ENCODE results near the gene WWOX. TPM values are rescaled to one million over a fixed set of nuclear protein-coding genes. Genes with fewer than 3 reads are reported as not detected.

WWOX gene
- total and polyA plus RNA-seq, 2 of the 4 experiments (the other 2 are of a cell fraction), result 2.7 to 5.4 TPM

GRCh38 chr16:79074951-79075350 is 975.5 kb downstream of the WWOX start:
- Histone ChIP-seq H3K79me1 (ENCODE audit: low read depth in 1 of 2, low read length in 2 of 2) (no peaks in the 10 kb centered on the region), H2BK15ac (ENCODE audit: low read depth, low read length) (no peak overlapping the region), H2BK20ac (ENCODE audit: low read depth, low read length) (no peak overlapping the region), H2AK9ac (replicated peaks; ENCODE audit: low read depth, low read length, poor library complexity) (no peak overlapping the region), H3K4me1 (ENCODE audit: control insufficient read depth, insufficient read depth, low read length) (no peaks in the 10 kb centered on the region), H3K27me3 (ENCODE audit: control insufficient read depth, insufficient read depth, low read length) (no peaks in the 10 kb centered on the region), H3K4ac (ENCODE audit: low read depth, low read length) (no peak overlapping the region), H4K20me1 (ENCODE audit: insufficient read depth, low read length) (no peaks in the 10 kb centered on the region), H3K9me3 (ENCODE audit: control insufficient read depth, insufficient read depth, low read length) (peaks cover 18% of the 10 kb centered on the region; the same call in 1 of the 2 replicates), H3K36me3 (ENCODE audit: control insufficient read depth, insufficient read depth, low read length) (no peaks in the 10 kb centered on the region), H3K14ac (replicated peaks; ENCODE audit: low read depth, low read length) (no peak overlapping the region), H3K27ac (ENCODE audit: insufficient read depth, low read length) (no peak overlapping the region), H3K4me2 (ENCODE audit: low read depth, low read length) (no peak overlapping the region), H2BK120ac (ENCODE audit: low read depth, low read length) (no peak overlapping the region), H4K8ac (ENCODE audit: low read depth in 2 of 2, low read length in 2 of 2) (no peak overlapping the region), H2AFZ (replicated peaks; ENCODE audit: low read length, poor library complexity) (no peak overlapping the region), H3K4me3 (ENCODE audit: insufficient read depth, low read depth, low read length) (no peak overlapping the region), H3K56ac (ENCODE audit: extremely low read depth, insufficient read depth, low read length) (no peak overlapping the region), H2BK5ac (ENCODE audit: low read depth, low read length, poor library complexity, severe bottlenecking) (no peak overlapping the region), H4K5ac (ENCODE audit: low read depth, low read length) (no peak overlapping the region), H3K23ac (ENCODE audit: low read depth, low read length) (no peak overlapping the region), H4K91ac (ENCODE audit: insufficient read depth, low read depth, low read length) (no peak overlapping the region), H3K9ac (ENCODE audit: low read depth, low read length) (no peak overlapping the region), H3K18ac (ENCODE audit: low read depth, low read length) (no peak overlapping the region), H3K9me1 (ENCODE audit: insufficient read depth, low read length) (no peaks in the 10 kb centered on the region), H2AK5ac (ENCODE audit: low read depth, low read length) (no peak overlapping the region)
- ATAC-seq (ENCODE audit: low read depth) (no peak), DNase-seq (no peak)
- ChIA-PET POLR2A (ENCODE audit: unreplicated experiment) (no interaction called here), CTCF (no interaction called here)
- TF ChIP-seq SMC3 (IDR thresholded peaks at IDR 0.05; ENCODE audit: low read depth, low read length) (no peak), NFE2L2 (IDR thresholded peaks at IDR 0.05; ENCODE audit: low read depth, low read length) (no peak)
- intact Hi-C loops (cut with micrococcal nuclease) (no loop called here), in situ Hi-C loops (cut with MboI; ENCODE audit: low sequenced_read_pairs) (no loop called here), dilution Hi-C loops (cut with HindIII; ENCODE audit: low sequenced_read_pairs, unreplicated experiment) (no loop called here)
- BruUV-seq (replicated peaks), result no TSS peak
- WGBS, 2 experiments (ENCODE audit: extremely low coverage in 2 of 2, insufficient read length in 1 of 2), result no CpG with 5 or more reads among the region's 4 CpGs
